Bone marrow (tissue), 2 donors: Measurements from ENCODE around the gene UPF1.
"Not testable (repeated sequence)": the region's sequence is repeated elsewhere in the genome, so short reads cannot be mapped to it uniquely, and the experiment has no call there.

ENCODE experiments used
- DNase-seq, 2 donors: peaks; one replicate each; lab custom pipeline; 2025; lab: John Stamatoyannopoulos, UW

The UPF1 gene

GRCh38 chr19:18898607-18899408 is 67.0 kb downstream of the UPF1 start:
- DNase-seq = no peak

GRCh38 chr19:18899624-18900560 is 68.1 kb downstream of the UPF1 start:
- DNase-seq = no peak

- no peak for DNase-seq
Measured at GRCh38 chr19:18900700-18901481, 69.1 kb downstream of the UPF1 start.

- DNase-seq = no peak
Measured at GRCh38 chr19:18901491-18901890, 69.7 kb downstream of the UPF1 start.

- DNase-seq = not testable (repeated sequence)
Measured at GRCh38 chr19:18902519-18902918, 70.8 kb downstream of the UPF1 start.

- DNase-seq = no peak
Measured at GRCh38 chr19:18903156-18904037, 71.6 kb downstream of the UPF1 start.

- DNase-seq = no peak
Measured at GRCh38 chr19:18904334-18905057, 72.7 kb downstream of the UPF1 start.

- DNase-seq = no peak
Measured at GRCh38 chr19:18905058-18905456, 73.3 kb downstream of the UPF1 start.

GRCh38 chr19:18905513-18906236 is 73.9 kb downstream of the UPF1 start:
- DNase-seq = no peak

GRCh38 chr19:18906605-18907519 is 75.1 kb downstream of the UPF1 start:
- no peak for DNase-seq

GRCh38 chr19:18908917-18909619 is 77.3 kb downstream of the UPF1 start:
- no peak for DNase-seq

- DNase-seq = no peak
Measured at GRCh38 chr19:18910010-18910409, 78.3 kb downstream of the UPF1 start.

- no peak for DNase-seq
Measured at GRCh38 chr19:18910801-18911436, 79.2 kb downstream of the UPF1 start.

- DNase-seq = no peak
Measured at GRCh38 chr19:18912933-18913332, 81.2 kb downstream of the UPF1 start.

- DNase-seq = no peak
Measured at GRCh38 chr19:18913466-18913865, 81.7 kb downstream of the UPF1 start.

GRCh38 chr19:18915639-18916038 is 83.9 kb downstream of the UPF1 start:
- DNase-seq = no peak

GRCh38 chr19:18917593-18917992 is 85.8 kb downstream of the UPF1 start:
- DNase-seq = not testable (repeated sequence)
